ENCODE measurements around the gene PKN1.

The PKN1 gene

GRCh38 chr19:14437578-14438140 lies 4.6 kb downstream of the PKN1 start:
- H3K4me1 ChIP-seq (ENCODE audit: control insufficient read depth in 2 of 2, insufficient read depth in 1 of 2, low read depth in 1 of 2, low read length in 2 of 2), result peaks cover 4 to 13% of the 10 kb centered on the region in 2 donors
- H2BK120ac ChIP-seq (ENCODE audit: low read depth, low read length), result no peak overlapping the region
- H3K27me3 ChIP-seq (ENCODE audit: control insufficient read depth in 3 of 3, insufficient read depth in 3 of 3, low read depth in 1 of 3, low read length in 3 of 3), result no peaks in the 10 kb centered on the region
- H3K79me1 ChIP-seq (ENCODE audit: low read depth, low read length), result peaks cover 20% of the 10 kb centered on the region
- no peak overlapping the region for H2BK12ac ChIP-seq (ENCODE audit: low read length)
- H3K23ac ChIP-seq (ENCODE audit: low read depth, low read length, poor library complexity), result no peak overlapping the region
- H3K27ac ChIP-seq (replicated peaks; ENCODE audit: low read length), result no peak overlapping the region
- H3K36me3 ChIP-seq (replicated peaks in 1 of 2; ENCODE audit: control insufficient read depth in 2 of 2, insufficient read depth in 2 of 2, low read length in 2 of 2), result peaks cover 7 to 29% of the 10 kb centered on the region in 2 donors
- H2AK5ac ChIP-seq (ENCODE audit: low read depth, low read length), result no peak overlapping the region
- no peak overlapping the region for H3K14ac ChIP-seq (ENCODE audit: low read length)
- WGBS, 2 donors (ENCODE audit: extremely low coverage in 2 of 2, insufficient read length in 2 of 2, insufficient replicate concordance in 1 of 2), result no CpG with 5 or more reads among the region's 7 CpGs
- no peak overlapping the region for H2BK5ac ChIP-seq (ENCODE audit: low read length)
- no peak overlapping the region for H3K18ac ChIP-seq (ENCODE audit: low read length)
- no peak overlapping the region for H2AFZ ChIP-seq (ENCODE audit: low read length)
- H2BK15ac ChIP-seq (ENCODE audit: low read length), result no peak overlapping the region
- no peak overlapping the region for H3K4me3 ChIP-seq (ENCODE audit: low read length in 2 of 2)
- peaks cover 0 to 2% of the 10 kb centered on the region in 2 donors for H3K9me3 ChIP-seq (replicated peaks in 1 of 2; ENCODE audit: control insufficient read depth in 2 of 2, insufficient read depth in 1 of 2, low read depth in 1 of 2, low read length in 2 of 2)
- H4K8ac ChIP-seq (ENCODE audit: low read depth, low read length), result no peak overlapping the region
- no peak overlapping the region for H3K9ac ChIP-seq (ENCODE audit: low read depth, low read length, poor library complexity)
- no peak overlapping the region for H4K91ac ChIP-seq (ENCODE audit: low read depth, low read length, poor library complexity)
- DNase-seq (ENCODE audit: low spot score), result no peak
- no peak overlapping the region for H3K4me2 ChIP-seq (ENCODE audit: insufficient read depth, low read length, poor library complexity, severe bottlenecking)
- no peak overlapping the region for H3K4ac ChIP-seq (ENCODE audit: low read length)

GRCh38 chr19:14439014-14439413 lies 5.9 kb downstream of the PKN1 start:
- no peak overlapping the region for H4K91ac ChIP-seq (ENCODE audit: low read depth, low read length, poor library complexity)
- H3K4me3 ChIP-seq (ENCODE audit: low read length in 2 of 2), result no peak overlapping the region
- peak overlapping the region; percentile 65 for H3K23ac ChIP-seq (ENCODE audit: low read depth, low read length, poor library complexity)
- H3K36me3 ChIP-seq (replicated peaks in 1 of 2; ENCODE audit: control insufficient read depth in 2 of 2, insufficient read depth in 2 of 2, low read length in 2 of 2), result peaks cover 20 to 43% of the 10 kb centered on the region in 2 donors
- peaks cover 21% of the 10 kb centered on the region for H3K79me1 ChIP-seq (ENCODE audit: low read depth, low read length)
- H3K27me3 ChIP-seq (ENCODE audit: control insufficient read depth in 3 of 3, insufficient read depth in 3 of 3, low read depth in 1 of 3, low read length in 3 of 3), result peaks cover 0 to 3% (median 0%) of the 10 kb centered on the region in 3 experiments
- H3K14ac ChIP-seq (ENCODE audit: low read length), result peak overlapping the region; percentile 31
- WGBS, 2 donors (ENCODE audit: extremely low coverage in 2 of 2, insufficient read length in 2 of 2, insufficient replicate concordance in 1 of 2), result no CpG with 5 or more reads among the region's 9 CpGs
- H2BK120ac ChIP-seq (ENCODE audit: low read depth, low read length), result no peak overlapping the region
- no peak overlapping the region for H3K4me2 ChIP-seq (ENCODE audit: insufficient read depth, low read length, poor library complexity, severe bottlenecking)
- no peak overlapping the region for H2AFZ ChIP-seq (ENCODE audit: low read length)
- peaks cover 3 to 8% of the 10 kb centered on the region in 2 donors for H3K4me1 ChIP-seq (ENCODE audit: control insufficient read depth in 2 of 2, insufficient read depth in 1 of 2, low read depth in 1 of 2, low read length in 2 of 2)
- no peak overlapping the region for H2BK12ac ChIP-seq (ENCODE audit: low read length)
- peaks cover 0 to 12% of the 10 kb centered on the region in 2 donors for H3K9me3 ChIP-seq (replicated peaks in 1 of 2; ENCODE audit: control insufficient read depth in 2 of 2, insufficient read depth in 1 of 2, low read depth in 1 of 2, low read length in 2 of 2)
- no peak for DNase-seq (ENCODE audit: low spot score)
- no peak overlapping the region for H2BK15ac ChIP-seq (ENCODE audit: low read length)
- no peak overlapping the region for H3K4ac ChIP-seq (ENCODE audit: low read length)
- H2BK5ac ChIP-seq (ENCODE audit: low read length), result peak overlapping the region; percentile 75
- H3K9ac ChIP-seq (ENCODE audit: low read depth, low read length, poor library complexity), result no peak overlapping the region
- no peak overlapping the region for H2AK5ac ChIP-seq (ENCODE audit: low read depth, low read length)
- peak overlapping the region; percentile 65 for H4K8ac ChIP-seq (ENCODE audit: low read depth, low read length)
- H3K27ac ChIP-seq (replicated peaks; ENCODE audit: low read length), result no peak overlapping the region
- H3K18ac ChIP-seq (ENCODE audit: low read length), result peak overlapping the region; percentile 57

GRCh38 chr19:14440049-14440448 lies 6.9 kb downstream of the PKN1 start:
- H3K79me1 ChIP-seq (ENCODE audit: low read depth, low read length), result peaks cover 16% of the 10 kb centered on the region
- no peak overlapping the region for H4K91ac ChIP-seq (ENCODE audit: low read depth, low read length, poor library complexity)
- H4K8ac ChIP-seq (ENCODE audit: low read depth, low read length), result no peak overlapping the region
- peaks cover 0 to 3% (median 0%) of the 10 kb centered on the region in 3 experiments for H3K27me3 ChIP-seq (ENCODE audit: control insufficient read depth in 3 of 3, insufficient read depth in 3 of 3, low read depth in 1 of 3, low read length in 3 of 3)
- H3K27ac ChIP-seq (replicated peaks; ENCODE audit: low read length), result no peak overlapping the region
- no peak overlapping the region for H2AFZ ChIP-seq (ENCODE audit: low read length)
- no peak overlapping the region for H2BK120ac ChIP-seq (ENCODE audit: low read depth, low read length)
- H3K4me3 ChIP-seq (ENCODE audit: low read length in 2 of 2), result no peak overlapping the region
- no peak overlapping the region for H3K4me2 ChIP-seq (ENCODE audit: insufficient read depth, low read length, poor library complexity, severe bottlenecking)
- peaks cover 0 to 4% of the 10 kb centered on the region in 2 donors for H3K4me1 ChIP-seq (ENCODE audit: control insufficient read depth in 2 of 2, insufficient read depth in 1 of 2, low read depth in 1 of 2, low read length in 2 of 2)
- H2AK5ac ChIP-seq (ENCODE audit: low read depth, low read length), result no peak overlapping the region
- H3K9ac ChIP-seq (ENCODE audit: low read depth, low read length, poor library complexity), result peak overlapping the region; percentile 81
- no CpG with 5 or more reads among the region's 9 CpGs for WGBS, 2 donors (ENCODE audit: extremely low coverage in 2 of 2, insufficient read length in 2 of 2, insufficient replicate concordance in 1 of 2)
- H2BK12ac ChIP-seq (ENCODE audit: low read length), result no peak overlapping the region
- H3K9me3 ChIP-seq (replicated peaks in 1 of 2; ENCODE audit: control insufficient read depth in 2 of 2, insufficient read depth in 1 of 2, low read depth in 1 of 2, low read length in 2 of 2), result peaks cover 0 to 13% of the 10 kb centered on the region in 2 donors
- no peak overlapping the region for H2BK15ac ChIP-seq (ENCODE audit: low read length)
- no peak overlapping the region for H3K14ac ChIP-seq (ENCODE audit: low read length)
- peaks cover 27 to 53% of the 10 kb centered on the region in 2 donors for H3K36me3 ChIP-seq (replicated peaks in 1 of 2; ENCODE audit: control insufficient read depth in 2 of 2, insufficient read depth in 2 of 2, low read length in 2 of 2)
- DNase-seq (ENCODE audit: low spot score), result no peak
- H3K4ac ChIP-seq (ENCODE audit: low read length), result no peak overlapping the region
- H3K23ac ChIP-seq (ENCODE audit: low read depth, low read length, poor library complexity), result peak overlapping the region; percentile 55
- no peak overlapping the region for H2BK5ac ChIP-seq (ENCODE audit: low read length)
- H3K18ac ChIP-seq (ENCODE audit: low read length), result no peak overlapping the region

GRCh38 chr19:14441041-14441938 lies 8.2 kb downstream of the PKN1 start:
- DNase-seq (ENCODE audit: low spot score), result no peak
- Histone ChIP-seq H2BK15ac (ENCODE audit: low read length) (peak overlapping the region; percentile 49), H2BK12ac (ENCODE audit: low read length) (no peak overlapping the region), H3K23ac (ENCODE audit: low read depth, low read length, poor library complexity) (no peak overlapping the region), H3K4me3 (ENCODE audit: low read length in 2 of 2) (no peak overlapping the region), H3K79me1 (ENCODE audit: low read depth, low read length) (peaks cover 18% of the 10 kb centered on the region), H4K8ac (ENCODE audit: low read depth, low read length) (no peak overlapping the region), H3K27ac (replicated peaks; ENCODE audit: low read length) (no peak overlapping the region), H3K14ac (ENCODE audit: low read length) (no peak overlapping the region), H3K18ac (ENCODE audit: low read length) (peak overlapping the region; percentile 38), H3K9me3 (replicated peaks in 1 of 2; ENCODE audit: control insufficient read depth in 2 of 2, insufficient read depth in 1 of 2, low read depth in 1 of 2, low read length in 2 of 2) (peaks cover 0 to 13% of the 10 kb centered on the region in 2 donors), H3K4me1 (ENCODE audit: control insufficient read depth in 2 of 2, insufficient read depth in 1 of 2, low read depth in 1 of 2, low read length in 2 of 2) (peaks cover 0 to 4% of the 10 kb centered on the region in 2 donors), H2BK5ac (ENCODE audit: low read length) (peak overlapping the region; percentile 13), H2BK120ac (ENCODE audit: low read depth, low read length) (no peak overlapping the region), H3K36me3 (replicated peaks in 1 of 2; ENCODE audit: control insufficient read depth in 2 of 2, insufficient read depth in 2 of 2, low read length in 2 of 2) (peaks cover 31 to 62% of the 10 kb centered on the region in 2 donors), H3K9ac (ENCODE audit: low read depth, low read length, poor library complexity) (no peak overlapping the region), H3K4ac (ENCODE audit: low read length) (no peak overlapping the region), H3K27me3 (ENCODE audit: control insufficient read depth in 3 of 3, insufficient read depth in 3 of 3, low read depth in 1 of 3, low read length in 3 of 3) (peaks cover 0 to 3% (median 0%) of the 10 kb centered on the region in 3 experiments), H2AFZ (ENCODE audit: low read length) (no peak overlapping the region), H4K91ac (ENCODE audit: low read depth, low read length, poor library complexity) (peak overlapping the region; percentile 92), H2AK5ac (ENCODE audit: low read depth, low read length) (no peak overlapping the region), H3K4me2 (ENCODE audit: insufficient read depth, low read length, poor library complexity, severe bottlenecking) (no peak overlapping the region)
- WGBS, 2 donors (ENCODE audit: extremely low coverage in 2 of 2, insufficient read length in 2 of 2, insufficient replicate concordance in 1 of 2), result no CpG with 5 or more reads among the region's 34 CpGs
